HG03066 (cell line): Measurements from ENCODE around the gene PLB1.

ENCODE experiments used
- ATAC-seq: cut with Tn5 transposase; IDR thresholded peaks from one replicate; pipeline ENCODE4 v1.9.1; 2021; ENCODE audit warnings: low read depth; ENCODE audit not compliant: unreplicated experiment

The PLB1 gene

DNA sequence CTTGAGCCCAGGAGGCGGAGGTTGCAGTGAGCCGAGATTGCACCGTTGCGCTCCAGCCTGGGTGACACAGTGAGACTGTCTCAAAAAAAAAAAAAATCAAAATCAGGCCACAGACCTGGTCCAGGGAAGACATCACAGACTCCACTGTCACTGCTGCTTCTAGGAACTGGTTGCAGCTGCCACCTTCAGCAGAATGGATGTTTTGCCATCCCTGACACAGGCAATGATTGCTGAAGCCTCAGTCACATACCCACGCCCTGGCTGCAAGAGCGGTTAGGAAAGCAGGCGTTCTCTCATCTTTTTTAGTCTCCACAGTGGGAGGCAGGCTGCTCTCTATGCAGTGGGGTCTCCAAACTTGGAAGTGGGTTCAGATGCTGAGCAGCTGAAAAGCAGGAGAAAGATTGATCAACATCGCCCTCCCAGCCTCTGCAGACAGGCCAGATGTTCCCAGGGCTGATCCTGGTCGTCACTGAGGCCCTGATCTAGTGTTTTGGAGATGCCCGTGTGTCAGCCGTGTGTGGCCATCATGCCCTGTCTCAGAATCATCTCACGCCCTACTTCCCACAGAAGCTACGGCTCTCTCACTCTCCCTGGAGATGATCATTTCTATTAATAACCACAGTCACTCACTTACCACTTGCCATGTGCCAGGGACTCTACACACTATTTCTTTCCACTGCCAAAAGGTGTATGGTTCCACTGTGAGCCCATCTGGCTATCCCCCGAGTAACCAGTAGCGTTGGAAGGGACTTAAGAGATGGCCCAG is 91.8 kb downstream of the PLB1 start:
- ATAC-seq = no peak

DNA sequence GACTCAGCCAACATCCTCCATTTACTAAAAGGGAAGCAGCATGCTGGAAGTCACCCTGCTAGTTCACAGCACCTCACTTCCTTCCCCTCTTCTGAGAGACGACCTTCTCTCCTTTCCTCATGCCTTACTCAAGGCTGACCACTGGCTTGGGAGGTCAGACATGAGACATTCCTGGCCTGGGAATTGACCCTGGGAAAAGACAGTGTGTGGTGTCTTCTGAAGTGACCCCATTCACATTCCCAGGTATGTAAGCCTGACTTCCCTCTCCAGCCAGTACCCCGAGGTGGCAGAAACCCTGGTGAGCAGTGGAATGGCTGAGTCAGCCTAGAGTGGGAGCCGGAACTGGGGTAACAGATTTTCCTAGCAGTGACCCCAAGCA is 92.4 kb downstream of the PLB1 start:
- no peak for ATAC-seq

DNA sequence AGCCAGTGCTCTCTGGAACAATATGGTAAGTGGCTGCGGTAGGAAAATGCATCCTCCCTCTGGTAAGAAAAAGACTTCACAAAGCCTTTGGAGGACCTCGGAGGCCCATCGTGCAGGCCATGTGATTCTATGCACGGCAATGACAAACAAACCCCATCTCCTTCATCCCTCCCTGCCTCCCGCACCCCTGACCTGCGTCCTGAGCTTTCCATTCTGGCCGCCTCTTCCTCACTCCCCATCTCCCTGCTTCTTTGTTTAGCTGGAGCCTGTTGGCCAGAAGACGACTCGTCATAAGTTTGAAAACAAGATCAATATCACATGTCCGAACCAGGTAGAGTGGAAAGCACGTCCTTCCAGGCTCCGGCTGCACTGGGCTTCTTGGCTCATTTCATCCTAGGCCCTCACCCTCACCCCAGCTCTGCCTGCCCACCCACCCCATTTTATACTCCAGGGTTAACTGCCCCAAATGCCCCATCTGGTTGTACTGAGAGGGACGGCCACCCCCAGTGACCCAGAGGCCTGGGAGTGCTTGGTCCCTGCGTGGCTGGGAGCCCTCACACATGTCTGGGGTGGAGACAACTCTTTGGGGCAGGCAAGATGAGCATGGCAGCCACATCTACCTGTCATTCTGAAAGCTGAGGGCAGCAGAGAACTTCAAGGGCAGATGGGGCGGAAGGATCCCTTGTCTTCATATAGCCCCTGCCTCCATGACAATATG is 94.0 kb downstream of the PLB1 start:
- ATAC-seq = no peak

DNA sequence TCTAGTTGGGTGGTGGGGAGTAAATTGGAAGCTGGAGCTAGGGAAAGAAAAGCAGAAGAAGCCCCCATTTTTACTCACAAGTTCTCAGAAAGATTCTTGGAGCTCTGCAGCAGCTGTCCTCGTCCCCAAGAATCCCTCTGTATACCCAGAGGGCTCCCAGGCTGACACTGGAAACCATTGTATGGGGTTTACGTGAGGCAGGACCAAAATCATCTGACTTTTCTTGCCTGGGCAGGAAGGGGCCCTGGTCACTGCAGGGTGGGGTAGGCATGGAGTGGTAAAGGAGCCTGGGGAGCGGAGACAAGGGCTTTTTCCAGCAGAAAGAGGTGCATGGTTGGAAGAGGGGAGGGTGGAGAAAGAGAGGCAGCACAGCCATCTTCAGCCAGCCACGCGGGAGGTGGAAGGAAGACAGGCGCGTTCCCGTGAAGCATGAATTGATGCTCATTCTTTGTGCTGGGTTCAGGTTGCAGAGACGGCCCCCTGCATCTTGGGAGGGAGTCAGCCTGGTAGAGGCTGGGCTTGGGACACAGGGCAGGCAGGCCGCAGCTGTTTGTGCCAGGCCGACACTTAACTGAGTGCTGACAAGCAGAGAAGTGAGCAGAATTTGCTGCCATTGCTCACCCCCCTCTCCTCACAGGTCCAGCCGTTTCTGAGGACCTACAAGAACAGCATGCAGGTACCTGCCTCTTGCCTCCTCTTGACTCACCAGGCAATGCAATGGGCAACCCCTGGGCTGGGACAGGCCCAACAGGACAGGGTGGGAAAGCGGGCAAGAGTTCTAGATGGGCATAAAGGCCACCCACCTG is 94.8 kb downstream of the PLB1 start:
- ATAC-seq = no peak

DNA sequence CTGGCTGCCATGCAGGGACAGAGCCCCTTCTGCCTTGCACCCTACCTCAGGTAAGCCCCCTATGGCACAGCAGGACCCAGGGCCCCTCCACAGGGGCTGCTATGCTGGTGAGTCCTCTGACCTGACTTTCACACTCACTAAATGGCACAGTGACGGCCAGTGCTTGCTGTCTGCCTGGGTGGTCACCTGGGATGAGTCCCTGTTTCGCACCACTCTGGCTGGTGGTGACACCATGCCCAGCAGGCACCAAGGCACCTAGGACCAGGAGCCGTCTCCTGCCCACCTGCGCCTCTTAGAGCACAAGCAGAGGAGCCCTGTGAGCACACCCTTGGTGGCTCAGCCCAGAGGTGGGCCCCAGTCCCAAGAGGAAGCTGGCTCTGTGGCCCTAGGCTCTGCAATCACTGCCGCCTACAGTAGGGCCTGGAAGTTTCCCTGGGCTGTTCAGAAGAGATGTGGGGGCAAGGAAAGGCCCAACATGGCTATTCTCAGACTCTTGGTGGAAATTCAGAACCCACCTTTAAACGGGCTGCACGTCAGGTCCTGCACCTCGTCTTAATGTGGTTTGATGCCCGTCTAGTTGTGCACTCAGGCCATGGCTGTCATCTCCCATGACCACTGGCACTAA is 96.0 kb downstream of the PLB1 start:
- no peak for ATAC-seq

DNA sequence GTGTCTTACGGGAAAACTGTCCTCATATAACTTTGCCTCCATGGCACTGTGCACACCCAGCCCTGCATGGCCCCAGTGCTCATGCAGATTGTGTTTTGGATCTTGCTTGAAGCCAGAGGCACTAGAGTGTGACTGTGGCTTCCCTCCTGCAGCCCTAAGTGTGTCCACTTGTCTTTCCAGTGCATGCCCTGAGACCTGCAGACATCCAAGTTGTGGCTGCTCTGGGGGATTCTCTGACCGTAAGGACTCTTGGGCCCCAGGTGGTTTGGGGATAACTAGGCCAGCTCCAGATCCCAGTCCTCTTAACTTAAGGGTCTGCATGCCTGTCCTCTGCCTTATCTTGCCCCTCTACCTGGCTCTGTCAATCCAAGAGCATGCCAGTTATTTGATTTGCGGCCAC is 96.6 kb downstream of the PLB1 start:
- ATAC-seq = no peak

DNA sequence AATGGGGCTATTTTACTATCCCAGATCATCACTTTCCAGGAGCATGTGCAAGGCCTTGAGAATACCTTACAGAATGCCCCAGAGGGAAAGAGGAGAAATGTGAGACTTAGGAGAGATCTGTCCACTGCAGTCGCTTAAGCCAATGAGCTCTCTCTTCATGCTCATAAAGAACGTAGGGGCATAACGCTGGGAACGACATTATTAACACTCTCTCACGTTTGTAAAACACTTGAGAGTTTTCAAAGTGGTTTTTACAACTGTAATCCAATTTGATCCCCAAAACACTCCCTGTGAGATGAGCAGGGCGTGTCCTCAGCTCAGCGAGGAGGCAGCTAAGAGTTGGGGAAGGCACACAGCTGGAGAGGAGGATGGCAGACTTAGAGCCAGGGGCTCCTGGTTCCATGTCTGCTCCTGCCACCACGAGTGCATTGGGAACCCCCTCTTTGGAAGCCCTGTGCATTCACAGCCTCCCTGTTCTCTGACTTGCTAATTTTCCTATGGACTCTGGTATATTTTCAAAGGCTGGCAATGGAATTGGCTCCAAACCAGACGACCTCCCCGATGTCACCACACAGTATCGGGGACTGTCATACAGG is 97.4 kb downstream of the PLB1 start:
- ATAC-seq = no peak

DNA sequence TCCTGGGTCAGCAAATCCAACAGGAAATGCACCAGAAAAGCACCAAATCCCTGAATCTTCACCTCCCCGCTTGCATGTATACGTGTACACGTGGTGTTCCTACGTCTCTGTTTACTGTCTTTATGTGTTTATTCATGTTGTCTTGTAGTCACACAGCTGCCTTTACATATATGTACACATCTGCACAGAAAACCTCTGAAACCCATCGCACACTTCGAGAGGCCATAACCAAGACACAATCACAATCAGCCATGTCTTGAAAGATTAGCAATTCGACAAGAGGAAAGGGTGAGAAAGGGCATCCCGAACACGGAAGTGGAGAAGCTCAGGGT is 98.1 kb downstream of the PLB1 start:
- ATAC-seq = no peak

DNA sequence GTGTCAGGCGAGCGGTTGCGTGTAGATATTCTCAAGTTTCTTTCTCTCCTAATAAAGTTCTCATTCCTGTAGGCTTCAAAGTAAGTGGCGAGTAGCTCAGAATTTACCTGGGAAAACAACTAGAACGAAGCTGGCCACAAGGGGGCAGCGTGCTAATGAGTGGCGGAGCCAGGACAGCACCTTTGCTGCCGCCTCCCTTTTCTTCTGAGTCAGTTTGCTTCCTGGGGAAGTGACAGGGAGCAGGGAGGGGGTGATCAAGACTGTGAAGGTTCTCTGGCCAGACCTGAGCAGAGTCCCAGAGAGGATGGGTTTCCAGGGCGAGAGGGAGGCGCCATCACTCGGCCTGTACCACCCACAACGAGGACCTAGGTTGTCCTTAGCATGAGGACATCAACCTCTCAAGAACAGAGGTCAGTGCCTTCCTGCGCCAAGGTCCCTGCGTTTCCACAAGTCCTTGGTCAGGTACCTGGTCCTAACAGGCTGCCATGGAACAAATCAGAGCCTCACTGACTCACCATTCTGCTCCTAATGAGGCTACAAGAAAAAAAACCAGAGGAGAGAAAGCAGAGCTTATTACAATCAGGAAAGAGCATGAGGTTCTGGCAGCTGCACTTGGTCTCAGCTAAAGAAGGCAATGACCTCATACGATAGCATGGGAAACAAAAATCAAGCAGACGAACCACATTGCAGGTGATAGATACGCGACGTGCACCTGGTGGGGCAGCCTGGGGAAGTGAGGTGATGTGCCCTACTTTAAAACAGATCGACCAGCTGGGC is 98.7 kb downstream of the PLB1 start:
- ATAC-seq = peak; percentile 73

DNA sequence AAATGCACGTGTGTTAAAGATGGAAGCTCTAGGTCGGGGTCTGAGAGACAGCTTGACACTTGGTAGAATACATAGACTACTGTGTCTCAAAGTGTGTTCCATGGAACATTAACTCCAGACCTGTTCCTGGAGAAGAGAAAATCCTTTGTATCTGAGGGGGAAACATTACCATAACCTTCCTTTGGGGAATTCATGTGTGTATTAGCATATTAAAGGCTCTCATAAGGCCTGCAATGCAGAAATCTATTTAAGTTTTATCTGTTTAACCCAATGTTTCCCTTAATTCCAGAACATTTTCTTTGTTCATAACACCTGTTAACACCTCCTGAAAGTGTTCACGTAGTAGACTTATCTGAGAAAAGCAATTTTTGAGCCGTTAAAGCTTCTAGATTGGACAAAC is 99.5 kb downstream of the PLB1 start:
- ATAC-seq = no peak

DNA sequence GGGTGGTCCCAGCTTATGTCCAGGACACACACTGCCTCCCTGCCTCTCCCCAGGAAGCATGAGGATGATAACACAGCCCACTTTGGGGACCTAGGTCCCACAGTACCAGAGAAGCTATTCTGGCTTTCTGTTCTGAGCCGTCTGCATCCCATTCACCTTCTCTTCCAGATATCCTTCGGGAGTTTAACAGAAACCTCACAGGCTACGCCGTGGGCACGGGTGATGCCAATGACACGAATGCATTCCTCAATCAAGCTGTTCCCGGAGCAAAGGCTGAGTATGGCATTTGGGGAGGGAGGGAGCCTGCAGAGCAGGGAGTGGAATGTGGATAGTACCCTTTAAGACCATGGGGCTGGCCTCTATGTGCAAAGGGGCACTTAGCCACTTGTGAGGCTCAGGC is 102.6 kb downstream of the PLB1 start:
- ATAC-seq = no peak

DNA sequence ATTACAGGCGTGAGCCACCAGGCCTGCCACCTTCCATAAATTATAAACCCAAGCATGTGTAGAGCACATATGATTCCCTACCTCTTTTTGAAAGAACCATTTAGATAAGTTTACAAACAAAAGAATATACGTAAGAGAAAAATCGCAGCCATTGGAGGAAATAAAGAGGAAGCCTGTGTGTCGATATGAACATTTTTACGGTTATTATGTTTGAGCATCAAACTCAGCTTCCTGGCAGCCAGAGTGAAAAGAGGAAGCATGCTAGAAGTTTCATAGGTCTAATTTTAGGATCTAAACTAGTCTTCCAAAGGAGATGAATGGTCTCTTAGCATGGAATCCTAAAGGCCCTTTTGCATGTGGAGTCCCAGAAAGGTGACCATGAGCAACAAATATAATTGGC is 104.3 kb downstream of the PLB1 start:
- ATAC-seq = no peak

DNA sequence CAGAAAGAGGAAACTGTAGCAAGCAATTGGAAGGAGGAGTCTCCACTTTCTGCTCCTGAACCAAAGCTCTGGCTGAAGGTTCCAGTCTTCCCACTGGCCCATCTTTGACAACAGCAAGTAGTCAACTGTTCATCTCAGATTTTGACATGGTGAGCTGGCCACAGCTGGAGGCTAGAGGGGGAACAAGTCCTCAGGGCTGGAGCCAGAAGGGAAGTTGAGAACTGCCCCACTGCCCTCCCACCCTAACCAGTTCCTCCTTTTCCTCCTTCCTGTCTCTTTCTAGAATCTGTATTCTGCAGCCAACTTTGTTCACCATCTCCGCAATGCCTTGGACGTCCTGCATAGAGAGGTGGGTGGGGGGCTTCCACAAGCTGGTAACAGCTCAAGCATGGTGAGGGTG is 105.8 kb downstream of the PLB1 start:
- no peak for ATAC-seq

DNA sequence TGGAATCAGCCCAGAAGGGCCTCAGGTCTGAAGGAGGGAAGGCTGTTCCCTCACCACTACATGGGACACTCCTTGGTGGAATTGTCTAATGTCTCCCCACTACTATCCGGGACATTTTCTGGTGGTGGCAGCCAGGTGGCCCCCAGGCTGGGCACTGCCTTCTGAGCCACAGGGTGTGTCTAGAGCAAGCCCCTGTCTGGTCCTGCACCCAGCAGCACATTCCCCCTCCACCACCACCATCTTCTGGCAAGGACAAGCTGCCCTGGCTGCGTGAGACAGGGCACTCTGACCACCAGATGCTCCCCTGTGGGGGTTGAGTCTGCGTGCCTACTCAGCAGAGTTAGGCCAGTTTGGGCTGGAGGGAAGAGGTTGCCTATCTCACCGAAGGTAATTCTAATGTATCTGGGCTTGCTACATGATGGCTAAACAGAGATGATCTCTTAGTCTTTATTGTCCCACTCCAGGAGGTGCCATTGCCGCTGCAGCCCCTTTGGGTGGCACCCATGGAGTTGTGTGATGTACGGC is 106.3 kb downstream of the PLB1 start:
- no peak for ATAC-seq

DNA sequence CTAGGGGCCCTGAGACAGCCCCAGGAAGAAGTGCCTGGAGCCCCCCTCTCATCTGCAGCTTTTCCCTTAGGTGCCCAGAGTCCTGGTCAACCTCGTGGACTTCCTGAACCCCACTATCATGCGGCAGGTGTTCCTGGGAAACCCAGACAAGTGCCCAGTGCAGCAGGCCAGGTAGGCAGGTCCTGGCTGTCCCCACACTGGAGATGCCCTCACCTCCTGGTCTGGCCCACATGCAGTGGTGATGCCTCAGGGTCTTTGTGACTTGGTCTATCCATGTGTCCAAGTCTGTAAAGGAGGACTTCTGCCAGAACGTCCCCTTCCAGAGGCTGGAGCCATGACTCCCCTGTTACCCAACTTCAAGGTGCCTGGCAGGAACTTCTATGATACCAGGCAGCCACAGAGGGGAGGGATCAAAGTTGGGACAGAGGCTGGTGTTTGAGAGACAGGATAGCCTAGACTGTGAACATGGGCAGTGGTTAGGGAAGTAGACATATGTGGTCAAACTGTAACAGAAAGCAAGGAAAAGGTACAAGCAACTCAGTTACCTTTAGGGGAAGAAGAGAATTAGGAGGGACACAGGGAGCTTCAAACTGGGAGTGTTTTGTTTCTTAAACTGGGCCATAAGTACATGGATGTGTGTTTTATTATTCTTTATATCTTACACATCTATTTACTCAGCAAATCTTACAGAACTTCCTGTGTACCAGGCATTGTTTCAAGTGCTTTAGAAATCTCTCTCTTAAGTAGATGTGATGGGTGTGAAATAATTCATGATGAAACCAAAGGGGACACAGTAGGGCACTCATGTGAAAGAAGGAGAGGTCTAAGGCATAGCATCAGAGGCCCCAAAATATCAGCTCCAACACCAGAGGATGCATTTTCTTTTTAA is 107.1 kb downstream of the PLB1 start:
- no peak for ATAC-seq

DNA sequence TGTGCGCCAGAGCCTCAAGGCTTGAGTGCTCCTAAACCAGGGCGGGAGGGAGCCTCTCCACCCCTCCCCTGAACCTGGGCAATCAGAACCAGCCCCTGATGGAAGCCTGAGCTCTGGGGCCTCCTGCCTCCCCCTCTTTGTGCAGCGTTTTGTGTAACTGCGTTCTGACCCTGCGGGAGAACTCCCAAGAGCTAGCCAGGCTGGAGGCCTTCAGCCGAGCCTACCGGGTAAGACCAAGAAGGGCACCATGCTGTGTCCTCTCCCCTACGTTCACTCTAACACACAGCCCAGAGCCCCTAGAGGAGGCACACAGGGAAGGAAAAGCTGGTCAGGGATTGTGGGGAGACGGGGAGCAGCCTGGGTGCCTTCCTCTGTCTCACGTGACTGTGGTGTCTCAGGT is 108.0 kb downstream of the PLB1 start:
- ATAC-seq = no peak

DNA sequence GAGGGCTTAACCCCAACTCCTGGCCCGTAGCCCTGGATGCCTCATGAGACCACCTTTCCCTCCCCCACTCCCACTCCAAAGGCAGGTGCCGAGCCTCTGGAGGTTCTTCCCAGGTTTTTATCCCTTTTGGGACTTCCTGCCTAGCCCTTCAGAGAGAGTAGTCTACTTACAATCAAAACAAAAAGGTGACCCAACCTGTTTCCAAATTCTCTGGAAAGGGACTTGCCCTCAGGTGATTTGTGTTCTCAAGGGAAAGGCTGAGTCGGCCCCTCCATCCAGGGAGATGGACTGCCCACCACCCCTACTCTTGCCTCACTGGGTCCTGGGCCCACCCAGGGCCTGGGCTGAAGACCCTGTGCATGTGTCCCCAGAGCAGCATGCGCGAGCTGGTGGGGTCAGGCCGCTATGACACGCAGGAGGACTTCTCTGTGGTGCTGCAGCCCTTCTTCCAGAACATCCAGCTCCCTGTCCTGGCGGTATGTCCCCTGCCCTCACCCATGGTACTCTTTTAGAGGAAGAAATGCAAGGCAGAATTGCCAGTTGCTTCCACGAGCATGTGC is 108.5 kb downstream of the PLB1 start:
- no peak for ATAC-seq

DNA sequence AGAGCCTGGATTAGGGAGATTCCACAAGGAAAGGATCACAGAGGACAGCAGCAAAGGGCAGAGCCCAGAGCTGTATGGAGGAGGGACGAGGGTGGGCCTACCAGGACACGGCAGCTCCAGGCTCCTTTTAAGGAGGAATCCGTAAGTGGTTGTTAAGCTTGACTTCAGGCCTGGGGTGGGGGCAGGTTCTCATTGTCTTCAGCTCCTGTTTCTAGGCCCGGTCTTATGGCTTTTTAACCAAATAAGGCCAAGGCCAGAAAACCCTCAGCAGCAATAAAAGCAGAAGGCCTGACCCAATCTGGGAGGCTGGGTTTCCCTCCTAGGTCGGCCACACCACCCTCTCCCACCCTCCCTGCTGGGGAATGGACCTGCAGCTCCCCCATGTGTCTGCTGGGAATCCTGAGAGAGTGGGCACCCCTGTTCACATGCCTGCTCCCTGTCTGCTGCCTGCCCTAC is 111.2 kb downstream of the PLB1 start:
- no peak for ATAC-seq
